PFSK-1 (cell line): ENCODE results near the gene BCL2L11.

ENCODE experiments used
- FOXP2 ChIP-seq: optimal IDR thresholded peaks from 2 replicates; pipeline ENCODE3; 2011; ENCODE audit warnings: borderline replicate concordance, control low read depth, inconsistent platforms; ENCODE audit not compliant: insufficient read depth; ENCODE audit errors: extremely low read length, extremely low read depth
- POLR2AphosphoS5 ChIP-seq: IDR thresholded peaks from 2 replicates; pipeline ENCODE4 v1.6.1; 2012; ENCODE audit warnings: low read depth, mild to moderate bottlenecking, control low read depth, low read length, moderate library complexity
- SIN3A ChIP-seq: IDR thresholded peaks from 2 replicates; pipeline ENCODE4 v1.6.1; 2012; ENCODE audit warnings: mild to moderate bottlenecking, low read length, moderate library complexity, borderline replicate concordance; ENCODE audit not compliant: insufficient read depth
- TAF1 ChIP-seq: IDR thresholded peaks from 2 replicates; pipeline ENCODE4 v1.6.1; 2012; ENCODE audit warnings: low read length, control low read depth, borderline replicate concordance; ENCODE audit not compliant: insufficient read depth
- TF ChIP-seq, protein P1 (sequence below), 2 experiments: IDR thresholded peaks; 2 replicates each; pipeline versions ENCODE4 v1.6.1 to v1.8.0; 2011 to 2012; ENCODE audit warnings: low read depth in 2 of 2, low read length in 2 of 2, control low read depth in 1 of 2, inconsistent platforms in 1 of 2, mild to moderate bottlenecking in 1 of 2, moderate library complexity in 1 of 2; ENCODE audit not compliant: insufficient read depth in 1 of 2

BCL2L11 gene

GRCh38 chr2:111157071-111157661 lies 36.5 kb downstream of the BCL2L11 start:
- TF ChIP-seq POLR2AphosphoS5 (no peak), SIN3A (no peak), TAF1 (no peak), FOXP2 (no peak)
- TF ChIP-seq, protein P1, sequence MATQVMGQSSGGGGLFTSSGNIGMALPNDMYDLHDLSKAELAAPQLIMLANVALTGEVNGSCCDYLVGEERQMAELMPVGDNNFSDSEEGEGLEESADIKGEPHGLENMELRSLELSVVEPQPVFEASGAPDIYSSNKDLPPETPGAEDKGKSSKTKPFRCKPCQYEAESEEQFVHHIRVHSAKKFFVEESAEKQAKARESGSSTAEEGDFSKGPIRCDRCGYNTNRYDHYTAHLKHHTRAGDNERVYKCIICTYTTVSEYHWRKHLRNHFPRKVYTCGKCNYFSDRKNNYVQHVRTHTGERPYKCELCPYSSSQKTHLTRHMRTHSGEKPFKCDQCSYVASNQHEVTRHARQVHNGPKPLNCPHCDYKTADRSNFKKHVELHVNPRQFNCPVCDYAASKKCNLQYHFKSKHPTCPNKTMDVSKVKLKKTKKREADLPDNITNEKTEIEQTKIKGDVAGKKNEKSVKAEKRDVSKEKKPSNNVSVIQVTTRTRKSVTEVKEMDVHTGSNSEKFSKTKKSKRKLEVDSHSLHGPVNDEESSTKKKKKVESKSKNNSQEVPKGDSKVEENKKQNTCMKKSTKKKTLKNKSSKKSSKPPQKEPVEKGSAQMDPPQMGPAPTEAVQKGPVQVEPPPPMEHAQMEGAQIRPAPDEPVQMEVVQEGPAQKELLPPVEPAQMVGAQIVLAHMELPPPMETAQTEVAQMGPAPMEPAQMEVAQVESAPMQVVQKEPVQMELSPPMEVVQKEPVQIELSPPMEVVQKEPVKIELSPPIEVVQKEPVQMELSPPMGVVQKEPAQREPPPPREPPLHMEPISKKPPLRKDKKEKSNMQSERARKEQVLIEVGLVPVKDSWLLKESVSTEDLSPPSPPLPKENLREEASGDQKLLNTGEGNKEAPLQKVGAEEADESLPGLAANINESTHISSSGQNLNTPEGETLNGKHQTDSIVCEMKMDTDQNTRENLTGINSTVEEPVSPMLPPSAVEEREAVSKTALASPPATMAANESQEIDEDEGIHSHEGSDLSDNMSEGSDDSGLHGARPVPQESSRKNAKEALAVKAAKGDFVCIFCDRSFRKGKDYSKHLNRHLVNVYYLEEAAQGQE (IDR thresholded peaks at IDR 0.05; ENCODE audit: insufficient read depth in 1 of 2, low read depth in 2 of 2, low read length in 2 of 2) = no peak

- TF ChIP-seq SIN3A = no peak
- TF ChIP-seq, protein P1 (IDR thresholded peaks at IDR 0.05; ENCODE audit: insufficient read depth in 1 of 2, low read depth in 2 of 2, low read length in 2 of 2) = no peak
- TF ChIP-seq FOXP2 = no peak
- no peak for TF ChIP-seq TAF1
- TF ChIP-seq POLR2AphosphoS5 = no peak
These were observed 37.1 kb downstream of the BCL2L11 start for GRCh38 chr2:111157798-111158197.

DNA sequence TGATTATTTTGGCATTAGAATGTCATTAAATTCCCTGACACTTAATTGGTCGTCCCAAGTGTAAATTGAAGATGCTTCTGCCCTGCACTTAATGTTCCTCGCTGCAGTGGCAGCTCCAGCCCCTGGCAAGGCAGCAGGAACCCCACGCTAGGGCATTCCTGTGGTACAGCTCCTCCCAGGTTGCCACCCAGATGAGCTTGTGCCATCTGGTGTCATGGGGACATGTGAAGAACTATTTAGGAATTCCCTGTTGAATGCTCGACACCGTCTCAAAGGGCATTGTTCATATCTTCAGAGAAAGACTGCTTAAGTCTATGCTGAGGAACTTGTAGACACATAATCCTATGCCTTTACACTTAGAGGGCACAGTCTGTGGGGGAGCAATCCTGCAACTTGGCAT lies 38.9 kb downstream of the BCL2L11 start:
- TF ChIP-seq, protein P1 (IDR thresholded peaks at IDR 0.05; ENCODE audit: insufficient read depth in 1 of 2, low read depth in 2 of 2, low read length in 2 of 2) = no peak
- TF ChIP-seq POLR2AphosphoS5 (no peak), FOXP2 (no peak), TAF1 (no peak), SIN3A (no peak)

- TF ChIP-seq, protein P1 (IDR thresholded peaks at IDR 0.05; ENCODE audit: insufficient read depth in 1 of 2, low read depth in 2 of 2, low read length in 2 of 2) = no peak
- TF ChIP-seq TAF1 = no peak
- TF ChIP-seq POLR2AphosphoS5 = no peak
- TF ChIP-seq SIN3A = no peak
- no peak for TF ChIP-seq FOXP2
These were observed 40.0 kb downstream of the BCL2L11 start for GRCh38 chr2:111160758-111161157.

DNA sequence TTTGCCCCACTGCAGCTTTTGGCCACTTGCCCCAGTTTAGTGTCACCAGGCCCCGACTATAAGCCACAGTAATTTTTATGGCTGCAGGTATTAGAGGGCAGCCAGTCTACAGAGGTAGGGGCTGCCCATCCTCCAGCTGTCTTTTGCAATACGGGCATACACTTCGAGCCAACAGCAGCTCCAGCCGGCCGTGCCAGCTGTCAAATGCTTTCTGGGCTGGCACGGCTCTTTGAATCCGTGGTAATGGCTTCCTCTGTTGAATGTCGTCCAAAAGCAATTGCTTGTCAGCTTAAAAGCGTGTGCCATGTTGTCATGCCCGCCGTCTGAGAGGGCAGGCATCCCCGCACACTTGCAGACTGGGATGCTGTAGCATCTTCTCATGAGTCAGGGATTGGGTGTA lies 41.3 kb downstream of the BCL2L11 start:
- no peak for TF ChIP-seq POLR2AphosphoS5
- no peak for TF ChIP-seq SIN3A
